Nephron (organoid): ENCODE results near the gene VASN.

ENCODE experiments used
- H3K27ac Mint-ChIP-seq, 3 experiments: 2 replicates each; pipeline ENCODE4 v1.8.0; 2020; ENCODE audit warnings: mixed read lengths in 3 of 3, mild to moderate bottlenecking in 2 of 3, moderate library complexity in 1 of 3
- H3K27me3 Mint-ChIP-seq: 2 replicates; pipeline ENCODE4 v1.8.0; 2021; ENCODE audit warnings: low read depth, mild to moderate bottlenecking, moderate library complexity, mixed read lengths
- H3K36me3 Mint-ChIP-seq: 2 replicates; pipeline ENCODE4 v1.8.0; 2020; ENCODE audit warnings: low read depth, mixed read lengths
- H3K4me1 Mint-ChIP-seq: 2 replicates; pipeline ENCODE4 v1.8.0; 2020; ENCODE audit warnings: mixed read lengths
- H3K4me3 Mint-ChIP-seq, 3 experiments: 2 replicates each; pipeline ENCODE4 v1.8.0; 2020; ENCODE audit warnings: mild to moderate bottlenecking in 3 of 3, mixed read lengths in 3 of 3, moderate library complexity in 2 of 3
- H3K9me3 Mint-ChIP-seq: 2 replicates; pipeline ENCODE4 v1.8.0; 2020; ENCODE audit warnings: mixed read lengths
- TF ChIP-seq, protein P1 (sequence below), 3 experiments: fragments of 200-600 bp; sonication (generic); IDR thresholded peaks; one replicate each; pipeline ENCODE4 v1.5.0; 2021; ENCODE audit warnings: antibody characterized with exemption in 3 of 3; ENCODE audit not compliant: unreplicated experiment in 3 of 3

VASN gene

DNA sequence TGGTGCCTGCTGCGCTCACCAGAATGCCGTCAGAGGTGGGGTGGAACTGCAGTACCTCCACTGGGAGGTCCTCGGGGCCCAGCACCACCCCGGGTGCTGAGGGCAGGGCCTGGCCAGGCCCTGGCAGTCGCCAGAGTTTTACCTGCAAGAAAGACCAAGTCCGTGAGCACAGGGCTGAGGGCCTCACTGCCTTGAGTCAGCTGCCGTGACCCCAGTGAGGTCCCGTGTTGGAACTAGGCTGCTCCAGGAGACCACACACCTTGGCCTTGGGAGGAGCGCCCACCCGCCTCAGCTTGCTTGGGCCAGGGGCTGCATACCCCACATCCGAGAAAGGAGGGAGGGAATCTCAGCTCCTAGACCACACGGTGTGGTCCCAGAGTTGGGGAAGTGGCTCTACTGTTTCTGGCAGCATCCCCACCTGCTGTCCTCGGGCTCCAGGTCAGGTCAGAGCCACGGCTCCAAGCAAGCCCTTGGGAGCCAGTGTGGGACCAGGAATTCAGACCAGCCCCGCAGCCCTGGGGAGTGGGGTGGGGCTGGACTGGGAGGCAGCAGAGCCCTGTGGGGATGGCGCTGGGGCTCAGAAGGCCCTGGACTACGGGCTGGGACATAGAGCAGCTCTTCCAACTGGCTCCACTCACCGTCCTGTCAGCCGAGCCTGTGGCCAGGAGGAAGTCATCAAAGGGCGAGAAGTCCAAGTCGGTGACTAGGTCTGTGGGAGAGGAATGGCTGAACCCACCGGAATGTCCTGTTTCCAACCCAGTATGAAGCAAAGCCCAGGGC, 36.1 kb downstream of the VASN start:
- H3K36me3 Mint-ChIP-seq = no peaks in the 10 kb centered on the region
- no peaks in the 10 kb centered on the region for H3K27me3 Mint-ChIP-seq
- TF ChIP-seq, protein P1, sequence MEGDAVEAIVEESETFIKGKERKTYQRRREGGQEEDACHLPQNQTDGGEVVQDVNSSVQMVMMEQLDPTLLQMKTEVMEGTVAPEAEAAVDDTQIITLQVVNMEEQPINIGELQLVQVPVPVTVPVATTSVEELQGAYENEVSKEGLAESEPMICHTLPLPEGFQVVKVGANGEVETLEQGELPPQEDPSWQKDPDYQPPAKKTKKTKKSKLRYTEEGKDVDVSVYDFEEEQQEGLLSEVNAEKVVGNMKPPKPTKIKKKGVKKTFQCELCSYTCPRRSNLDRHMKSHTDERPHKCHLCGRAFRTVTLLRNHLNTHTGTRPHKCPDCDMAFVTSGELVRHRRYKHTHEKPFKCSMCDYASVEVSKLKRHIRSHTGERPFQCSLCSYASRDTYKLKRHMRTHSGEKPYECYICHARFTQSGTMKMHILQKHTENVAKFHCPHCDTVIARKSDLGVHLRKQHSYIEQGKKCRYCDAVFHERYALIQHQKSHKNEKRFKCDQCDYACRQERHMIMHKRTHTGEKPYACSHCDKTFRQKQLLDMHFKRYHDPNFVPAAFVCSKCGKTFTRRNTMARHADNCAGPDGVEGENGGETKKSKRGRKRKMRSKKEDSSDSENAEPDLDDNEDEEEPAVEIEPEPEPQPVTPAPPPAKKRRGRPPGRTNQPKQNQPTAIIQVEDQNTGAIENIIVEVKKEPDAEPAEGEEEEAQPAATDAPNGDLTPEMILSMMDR (IDR thresholded peaks at IDR 0.05; ENCODE audit: unreplicated experiment in 3 of 3) = no peak
- H3K4me3 Mint-ChIP-seq = no peak overlapping the region
- H3K4me1 Mint-ChIP-seq = peaks cover 32% of the 10 kb centered on the region
- H3K27ac Mint-ChIP-seq = no peak overlapping the region
- H3K9me3 Mint-ChIP-seq = no peaks in the 10 kb centered on the region

DNA sequence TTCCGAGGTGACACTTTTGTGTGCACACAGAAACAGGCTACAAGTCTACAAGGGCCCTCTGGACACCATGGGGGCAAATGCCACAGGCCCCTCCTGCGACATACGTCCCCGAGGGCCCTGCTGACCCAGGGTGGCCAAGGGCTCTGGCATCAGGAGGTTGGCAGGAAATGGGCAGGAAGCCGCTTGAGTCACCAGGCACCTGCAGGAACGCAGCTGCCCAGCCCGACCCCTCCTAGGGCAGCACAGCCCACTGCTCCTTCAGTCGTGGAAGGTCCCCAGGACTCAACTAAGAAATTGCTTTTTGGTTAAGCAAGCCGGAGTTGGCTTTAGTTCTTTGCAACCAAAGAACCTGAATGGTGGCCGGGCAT, 36.7 kb downstream of the VASN start:
- no peaks in the 10 kb centered on the region for H3K9me3 Mint-ChIP-seq
- no peak overlapping the region for H3K27ac Mint-ChIP-seq
- TF ChIP-seq, protein P1 (IDR thresholded peaks at IDR 0.05; ENCODE audit: unreplicated experiment in 3 of 3) = no peak
- no peak overlapping the region for H3K4me3 Mint-ChIP-seq
- H3K36me3 Mint-ChIP-seq = no peaks in the 10 kb centered on the region
- peaks cover 37% of the 10 kb centered on the region for H3K4me1 Mint-ChIP-seq
- no peaks in the 10 kb centered on the region for H3K27me3 Mint-ChIP-seq

DNA sequence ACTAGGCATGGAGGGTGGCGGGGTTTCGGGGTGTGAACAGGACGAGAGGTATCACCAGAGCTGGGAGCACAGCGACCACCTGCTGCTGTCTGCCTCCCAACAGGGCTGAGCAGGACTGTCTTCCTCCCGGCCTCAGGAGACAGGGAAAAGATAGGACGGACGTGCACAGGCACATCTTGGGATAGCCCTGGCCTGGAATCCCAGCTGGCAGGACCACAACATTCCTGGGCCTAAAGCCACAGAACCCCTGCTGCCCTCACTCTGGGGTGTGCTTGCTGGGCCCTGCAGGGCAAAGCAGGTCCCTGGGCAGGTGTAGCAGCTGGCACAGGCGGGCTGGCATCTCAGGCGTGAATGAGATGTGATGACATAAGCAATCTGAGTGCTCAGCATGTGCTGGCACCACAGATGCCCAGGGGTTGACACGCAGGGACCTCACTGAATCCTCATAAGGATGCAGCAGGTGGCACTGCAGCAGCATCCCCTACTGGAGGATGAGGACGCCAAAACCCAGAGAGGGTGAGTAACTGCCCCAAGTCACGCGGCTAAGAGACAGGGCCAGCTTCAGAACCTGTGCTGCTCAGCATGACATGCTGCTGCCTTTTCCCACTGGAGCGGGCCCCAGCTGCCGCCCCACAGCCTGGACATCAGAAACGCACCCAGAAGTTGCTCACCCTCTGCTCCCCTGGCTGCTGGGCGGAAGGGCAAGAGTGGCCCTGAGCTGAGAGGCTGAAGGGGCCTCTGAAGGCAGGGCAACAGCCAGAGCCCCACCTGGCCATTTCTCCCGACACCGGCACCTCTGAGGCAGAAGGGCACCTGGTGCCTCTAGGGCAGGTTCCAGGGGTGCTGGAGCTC, 37.7 kb downstream of the VASN start:
- no peaks in the 10 kb centered on the region for H3K27me3 Mint-ChIP-seq
- H3K9me3 Mint-ChIP-seq = no peaks in the 10 kb centered on the region
- H3K36me3 Mint-ChIP-seq = no peaks in the 10 kb centered on the region
- H3K4me1 Mint-ChIP-seq = peaks cover 39% of the 10 kb centered on the region
- TF ChIP-seq, protein P1 (IDR thresholded peaks at IDR 0.05; ENCODE audit: unreplicated experiment in 3 of 3) = no peak
- H3K27ac Mint-ChIP-seq = no peak overlapping the region
- H3K4me3 Mint-ChIP-seq = no peak overlapping the region

DNA sequence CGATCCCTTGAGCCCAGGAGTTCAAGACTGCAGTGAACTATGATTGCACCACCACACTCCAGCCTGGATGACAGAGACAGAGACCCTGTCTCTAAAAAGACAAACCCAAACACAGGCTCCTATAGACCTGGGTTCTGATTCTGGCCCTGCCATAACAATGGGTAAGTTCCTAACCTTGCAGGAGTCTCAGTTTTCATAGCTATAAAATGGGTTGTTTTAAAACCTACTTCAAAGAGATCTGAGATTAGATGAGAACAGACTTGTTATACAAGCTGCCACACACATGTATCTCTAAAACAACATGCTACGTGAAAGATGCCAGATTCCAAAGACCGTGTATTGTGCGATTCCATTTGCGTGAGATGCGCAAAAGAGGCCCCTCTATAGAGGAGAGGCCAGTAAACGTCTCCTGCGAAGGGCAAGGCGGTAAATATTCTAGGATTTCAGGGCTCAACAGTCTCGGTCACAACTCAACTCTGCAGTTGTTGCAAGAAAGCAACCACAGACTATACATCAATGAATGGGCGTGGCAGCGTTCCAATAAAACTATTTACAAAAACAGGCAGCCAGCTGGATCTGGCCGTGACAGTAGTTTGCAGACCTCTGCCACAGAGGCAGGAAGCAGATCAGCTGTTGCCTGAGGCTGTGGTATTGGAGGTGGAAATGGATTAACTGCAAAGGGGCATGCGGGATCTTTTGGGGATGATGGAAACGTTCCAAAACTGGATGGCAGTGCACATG, 38.9 kb downstream of the VASN start:
- H3K27me3 Mint-ChIP-seq = no peaks in the 10 kb centered on the region
- H3K9me3 Mint-ChIP-seq = no peaks in the 10 kb centered on the region
- peak overlapping the region; percentile 12 to 76 (median 74) for H3K4me3 Mint-ChIP-seq
- TF ChIP-seq, protein P1 (IDR thresholded peaks at IDR 0.05; ENCODE audit: unreplicated experiment in 3 of 3) = no peak
- peaks cover 50% of the 10 kb centered on the region for H3K4me1 Mint-ChIP-seq
- no peaks in the 10 kb centered on the region for H3K36me3 Mint-ChIP-seq
- H3K27ac Mint-ChIP-seq = peak overlapping the region; percentile 83 to 96 (median 88)

DNA sequence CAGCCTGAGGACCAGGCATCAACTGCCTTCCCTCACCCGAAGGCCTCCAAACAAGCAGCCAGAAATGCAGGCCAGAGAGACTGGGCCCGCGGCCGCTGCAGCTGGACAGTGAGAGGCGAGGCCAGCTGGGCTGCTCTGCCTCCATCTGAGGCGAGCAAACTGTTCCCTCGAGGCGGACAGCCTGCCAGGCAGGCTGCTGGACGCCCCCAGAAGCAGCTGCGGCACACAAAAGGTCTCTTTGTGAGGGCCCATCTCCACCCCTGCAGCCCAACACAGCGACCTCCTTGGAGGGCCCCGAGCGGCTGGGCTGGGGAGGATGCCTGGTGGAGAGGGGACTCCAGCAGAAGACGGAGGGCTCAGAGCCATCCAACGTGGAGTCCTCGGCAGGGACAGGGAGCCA, 40.0 kb downstream of the VASN start:
- Mint-ChIP-seq H3K4me1 (peaks cover 52% of the 10 kb centered on the region), H3K9me3 (no peaks in the 10 kb centered on the region), H3K36me3 (no peaks in the 10 kb centered on the region), H3K4me3 (peak overlapping the region in 2 of 3 experiments; percentile 33 to 68), H3K27me3 (no peaks in the 10 kb centered on the region), H3K27ac (peak overlapping the region; percentile 83 to 89 (median 88))
- TF ChIP-seq, protein P1 (IDR thresholded peaks at IDR 0.05; ENCODE audit: unreplicated experiment in 3 of 3) = no peak
